ENCODE results near the gene ZSWIM1. TPM values are rescaled to one million over a fixed set of nuclear protein-coding genes. Genes with fewer than 3 reads are reported as not detected.

Gene ZSWIM1
- total and polyA plus RNA-seq, 2 of the 13 experiments (the other 11 are each of a cell fraction or from before 2014, with no cell fraction given): 9.5 to 11.7 TPM

- no peak; the same call in 1 of the 2 replicates for TF ChIP-seq ZHX1 (CRISPR knock-in tag; IDR thresholded peaks at IDR 0.05; ENCODE audit: low read depth)
- no peak for TF ChIP-seq TCF12 (IDR thresholded peaks at IDR 0.05)
- TF ChIP-seq TCF12 (CRISPR knock-in tag; IDR thresholded peaks at IDR 0.05): no peak; the same call in 1 of the 2 replicates
- TF ChIP-seq ZNF782 (CRISPR knock-in tag; IDR thresholded peaks at IDR 0.05; ENCODE audit: borderline replicate concordance): 0 out of 2 replicates have a peak, but pooled peaks have one; percentile 41
- no peak for TF ChIP-seq EED (CRISPR knock-in tag; IDR thresholded peaks at IDR 0.05)
- no peak for TF ChIP-seq ZNF180 (CRISPR knock-in tag; IDR thresholded peaks at IDR 0.05; ENCODE audit: borderline replicate concordance, low read depth)
- TF ChIP-seq ZNF205 (CRISPR knock-in tag; IDR thresholded peaks at IDR 0.05): no peak
- no peak for TF ChIP-seq CENPBD1 (CRISPR knock-in tag; IDR thresholded peaks at IDR 0.05; ENCODE audit: borderline replicate concordance, low read depth)
- no peak for TF ChIP-seq ATF1 (CRISPR knock-in tag; IDR thresholded peaks at IDR 0.05)
- TF ChIP-seq, protein P1, sequence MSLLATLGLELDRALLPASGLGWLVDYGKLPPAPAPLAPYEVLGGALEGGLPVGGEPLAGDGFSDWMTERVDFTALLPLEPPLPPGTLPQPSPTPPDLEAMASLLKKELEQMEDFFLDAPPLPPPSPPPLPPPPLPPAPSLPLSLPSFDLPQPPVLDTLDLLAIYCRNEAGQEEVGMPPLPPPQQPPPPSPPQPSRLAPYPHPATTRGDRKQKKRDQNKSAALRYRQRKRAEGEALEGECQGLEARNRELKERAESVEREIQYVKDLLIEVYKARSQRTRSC (CRISPR knock-in tag; IDR thresholded peaks at IDR 0.05; ENCODE audit: low read depth): no peak
- TF ChIP-seq, protein P2, sequence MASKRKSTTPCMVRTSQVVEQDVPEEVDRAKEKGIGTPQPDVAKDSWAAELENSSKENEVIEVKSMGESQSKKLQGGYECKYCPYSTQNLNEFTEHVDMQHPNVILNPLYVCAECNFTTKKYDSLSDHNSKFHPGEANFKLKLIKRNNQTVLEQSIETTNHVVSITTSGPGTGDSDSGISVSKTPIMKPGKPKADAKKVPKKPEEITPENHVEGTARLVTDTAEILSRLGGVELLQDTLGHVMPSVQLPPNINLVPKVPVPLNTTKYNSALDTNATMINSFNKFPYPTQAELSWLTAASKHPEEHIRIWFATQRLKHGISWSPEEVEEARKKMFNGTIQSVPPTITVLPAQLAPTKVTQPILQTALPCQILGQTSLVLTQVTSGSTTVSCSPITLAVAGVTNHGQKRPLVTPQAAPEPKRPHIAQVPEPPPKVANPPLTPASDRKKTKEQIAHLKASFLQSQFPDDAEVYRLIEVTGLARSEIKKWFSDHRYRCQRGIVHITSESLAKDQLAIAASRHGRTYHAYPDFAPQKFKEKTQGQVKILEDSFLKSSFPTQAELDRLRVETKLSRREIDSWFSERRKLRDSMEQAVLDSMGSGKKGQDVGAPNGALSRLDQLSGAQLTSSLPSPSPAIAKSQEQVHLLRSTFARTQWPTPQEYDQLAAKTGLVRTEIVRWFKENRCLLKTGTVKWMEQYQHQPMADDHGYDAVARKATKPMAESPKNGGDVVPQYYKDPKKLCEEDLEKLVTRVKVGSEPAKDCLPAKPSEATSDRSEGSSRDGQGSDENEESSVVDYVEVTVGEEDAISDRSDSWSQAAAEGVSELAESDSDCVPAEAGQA (IDR thresholded peaks at IDR 0.05; ENCODE audit: low read depth): no peak
- TF ChIP-seq, protein P2 (CRISPR knock-in tag; IDR thresholded peaks at IDR 0.05; ENCODE audit: borderline replicate concordance): no peak
- TF ChIP-seq ZBTB10 (CRISPR knock-in tag; IDR thresholded peaks at IDR 0.05; ENCODE audit: borderline replicate concordance): no peak
- TF ChIP-seq GPBP1L1 (CRISPR knock-in tag; IDR thresholded peaks at IDR 0.05): no peak
Observed at GRCh38 chr20:45921337-45922189, 40.5 kb downstream of the ZSWIM1 start (continued).
